BJ (cell line): ENCODE measurements around the gene TMEM238. TPM values are rescaled to one million over a fixed set of nuclear protein-coding genes. Genes with fewer than 3 reads are reported as not detected.

Experiments used
- CTCF ChIA-PET: fragments of 350-600 bp; formaldehyde crosslinking; extraction: SDS; loops from one replicate; lab custom pipeline; 2021; ENCODE audit warnings: antibody characterized with exemption, inconsistent platforms; lab: Yijun Ruan, JAX
- POLR2A ChIA-PET: fragments of 300-600 bp; sonication (Branson Sonifier 250); formaldehyde crosslinking; extraction: SDS; loops from one replicate; lab custom pipeline; 2021; ENCODE audit warnings: antibody characterized with exemption; lab: Charles Lee
- DNase-seq: peaks from one replicate; pipeline ENCODE4 v3.0.0-alpha.2; 2011; ENCODE audit warnings: low read depth
- H3K27me3 ChIP-seq: 2 replicates; pipeline ENCODE4 v1.6.0; 2011; ENCODE audit warnings: low read length; ENCODE audit not compliant: control insufficient read depth, insufficient read depth
- H3K36me3 ChIP-seq: 2 replicates; pipeline ENCODE4 v1.5.1; 2011; ENCODE audit warnings: low read length; ENCODE audit not compliant: control insufficient read depth, insufficient read depth
- H3K4me3 ChIP-seq: 2 replicates; pipeline ENCODE4 v1.5.1; 2011; ENCODE audit warnings: low read depth, mild to moderate bottlenecking, control low read depth, low read length
- CTCF ChIP-seq: IDR thresholded peaks from 2 replicates; pipeline ENCODE4 v1.5.1; 2011; ENCODE audit warnings: low read depth, mild to moderate bottlenecking, control low read depth, inconsistent platforms, low read length, moderate library complexity; ENCODE audit not compliant: insufficient read depth
- polyA plus RNA-seq: library from polyadenylated mRNA; depleted of rRNA; stranded (reverse); fragments of >200 nt; gene quantifications from 2 replicates; pipeline ENCODE4 v1.2.3, GENCODE V29; 2011

Gene TMEM238
- polyA plus RNA-seq, 1 experiment = 0.10 TPM

- ChIA-PET POLR2A (no interaction called here), CTCF (interaction anchor here (0.9 to 2.8 kb wide), 5 partner anchors 18 to 108 kb away, joined by 3 to 7 read pairs (median 4); no protein-coding TSS in a partner anchor)
- Histone ChIP-seq H3K27me3 (no peaks in the 10 kb centered on the region), H3K36me3 (peaks cover 15% of the 10 kb centered on the region), H3K4me3 (no peak overlapping the region)
- DNase-seq = no peak
- no peak for TF ChIP-seq CTCF
Measured at GRCh38 chr19:55400281-55401087, 16.4 kb upstream of the TMEM238 start.

GRCh38 chr19:55398200-55398925, 14.3 kb upstream of the TMEM238 start:
- no peak for TF ChIP-seq CTCF
- POLR2A ChIA-PET = no interaction called here
- no peak for DNase-seq
- Histone ChIP-seq H3K36me3 (peaks cover 13% of the 10 kb centered on the region), H3K27me3 (no peaks in the 10 kb centered on the region), H3K4me3 (no peak overlapping the region)
- CTCF ChIA-PET = interaction anchor here (1.3 to 2.8 kb wide), 2 partner anchors 20 to 97 kb away, joined by 3 to 6 read pairs; no protein-coding TSS in a partner anchor

GRCh38 chr19:55392820-55393761, 9.0 kb upstream of the TMEM238 start:
- no peak for TF ChIP-seq CTCF
- ChIA-PET POLR2A (no interaction called here), CTCF (no interaction called here)
- Histone ChIP-seq H3K27me3 (no peaks in the 10 kb centered on the region), H3K4me3 (no peak overlapping the region), H3K36me3 (peaks cover 23% of the 10 kb centered on the region)
- no peak for DNase-seq

- Histone ChIP-seq H3K4me3 (no peak overlapping the region), H3K36me3 (peaks cover 32% of the 10 kb centered on the region), H3K27me3 (no peaks in the 10 kb centered on the region)
- CTCF ChIA-PET = interaction anchor here (2.9 kb wide), 1 partner anchor 90 kb away, joined by 12 read pairs; no protein-coding TSS in a partner anchor
- DNase-seq = no peak
- no peak for TF ChIP-seq CTCF
- POLR2A ChIA-PET = no interaction called here
Measured at GRCh38 chr19:55391702-55392615, 7.9 kb upstream of the TMEM238 start.
